GM12865 (cell line): ENCODE data around the gene NPPC.
A peak's percentile ranks its signal among the peaks of the same experiment; 100 is the strongest.

Experiments
- DNase-seq: peaks from one replicate; pipeline ENCODE4 v3.0.0; 2010; ENCODE audit warnings: low read depth
- H3K4me3 ChIP-seq: 2 replicates; pipeline ENCODE4 v1.5.1; 2011; ENCODE audit warnings: mild to moderate bottlenecking, low read depth, low read length, control low read depth
- TF ChIP-seq, protein P1 (sequence below): IDR thresholded peaks from 2 replicates; pipeline ENCODE4 v1.5.1; 2011; ENCODE audit warnings: low read length, control low read depth, low read depth, inconsistent platforms; ENCODE audit not compliant: insufficient read depth; ENCODE audit errors: missing control alignments

The NPPC gene, protein sequence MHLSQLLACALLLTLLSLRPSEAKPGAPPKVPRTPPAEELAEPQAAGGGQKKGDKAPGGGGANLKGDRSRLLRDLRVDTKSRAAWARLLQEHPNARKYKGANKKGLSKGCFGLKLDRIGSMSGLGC

DNA sequence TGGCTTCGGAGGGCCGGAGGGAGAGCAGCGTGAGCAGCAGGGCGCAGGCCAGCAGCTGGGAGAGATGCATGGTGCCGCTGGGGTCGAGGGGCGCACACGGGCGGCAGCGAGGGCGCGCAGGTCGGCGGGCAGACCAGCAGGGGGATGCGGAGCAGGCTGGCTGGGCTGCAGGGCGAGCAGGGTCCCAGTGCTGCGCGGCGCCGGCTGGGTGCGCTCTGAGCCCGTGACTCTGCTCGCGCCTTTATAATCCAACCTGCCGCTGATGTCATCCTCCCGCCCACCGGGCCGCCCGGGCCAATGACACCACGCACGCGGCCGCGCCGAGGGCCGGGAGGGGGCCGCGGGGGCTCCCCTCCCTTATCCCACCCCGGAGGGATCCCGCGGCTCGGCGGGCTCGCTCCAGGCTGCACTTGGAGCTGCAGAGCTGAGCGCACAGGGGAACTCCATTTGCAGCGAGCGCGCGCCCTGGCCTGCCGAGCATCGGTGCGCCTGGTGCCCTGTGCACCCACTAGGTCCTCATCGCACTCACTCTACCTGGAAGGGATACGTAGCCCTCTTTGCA lies at the start of gene NPPC:
NPPC (minus strand) TSS at position 217 of the 562 bp plus-strand sequence; CDS start at position 70, 147 bp downstream.
- H3K4me3 ChIP-seq: peak within 1 kb of the TSS; percentile 30
- peak; percentile 73 for DNase-seq
- TF ChIP-seq, protein P1, sequence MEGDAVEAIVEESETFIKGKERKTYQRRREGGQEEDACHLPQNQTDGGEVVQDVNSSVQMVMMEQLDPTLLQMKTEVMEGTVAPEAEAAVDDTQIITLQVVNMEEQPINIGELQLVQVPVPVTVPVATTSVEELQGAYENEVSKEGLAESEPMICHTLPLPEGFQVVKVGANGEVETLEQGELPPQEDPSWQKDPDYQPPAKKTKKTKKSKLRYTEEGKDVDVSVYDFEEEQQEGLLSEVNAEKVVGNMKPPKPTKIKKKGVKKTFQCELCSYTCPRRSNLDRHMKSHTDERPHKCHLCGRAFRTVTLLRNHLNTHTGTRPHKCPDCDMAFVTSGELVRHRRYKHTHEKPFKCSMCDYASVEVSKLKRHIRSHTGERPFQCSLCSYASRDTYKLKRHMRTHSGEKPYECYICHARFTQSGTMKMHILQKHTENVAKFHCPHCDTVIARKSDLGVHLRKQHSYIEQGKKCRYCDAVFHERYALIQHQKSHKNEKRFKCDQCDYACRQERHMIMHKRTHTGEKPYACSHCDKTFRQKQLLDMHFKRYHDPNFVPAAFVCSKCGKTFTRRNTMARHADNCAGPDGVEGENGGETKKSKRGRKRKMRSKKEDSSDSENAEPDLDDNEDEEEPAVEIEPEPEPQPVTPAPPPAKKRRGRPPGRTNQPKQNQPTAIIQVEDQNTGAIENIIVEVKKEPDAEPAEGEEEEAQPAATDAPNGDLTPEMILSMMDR: peak; percentile 41

DNA sequence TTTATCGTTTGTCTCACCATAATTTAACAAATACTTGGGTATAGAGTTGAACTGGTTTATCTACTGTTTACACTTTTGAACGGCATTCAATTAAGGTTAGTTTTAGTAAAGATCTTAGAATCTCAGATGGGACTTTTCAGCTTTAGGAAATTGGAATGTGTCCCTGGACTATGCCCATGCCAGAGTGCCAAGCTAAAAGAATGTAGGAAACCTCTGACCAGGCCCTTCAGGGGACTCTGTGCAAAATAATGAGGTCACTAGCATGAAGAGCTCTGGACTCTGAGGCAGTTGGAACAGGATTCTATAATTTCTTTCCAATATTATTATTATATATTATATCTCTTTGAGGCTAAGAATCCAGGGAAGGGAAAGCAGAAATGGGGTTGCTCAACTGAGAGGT lies 48.8 kb upstream of the NPPC start:
- no peak for DNase-seq
- TF ChIP-seq, protein P1: no peak
- H3K4me3 ChIP-seq: no peak overlapping the region

DNA sequence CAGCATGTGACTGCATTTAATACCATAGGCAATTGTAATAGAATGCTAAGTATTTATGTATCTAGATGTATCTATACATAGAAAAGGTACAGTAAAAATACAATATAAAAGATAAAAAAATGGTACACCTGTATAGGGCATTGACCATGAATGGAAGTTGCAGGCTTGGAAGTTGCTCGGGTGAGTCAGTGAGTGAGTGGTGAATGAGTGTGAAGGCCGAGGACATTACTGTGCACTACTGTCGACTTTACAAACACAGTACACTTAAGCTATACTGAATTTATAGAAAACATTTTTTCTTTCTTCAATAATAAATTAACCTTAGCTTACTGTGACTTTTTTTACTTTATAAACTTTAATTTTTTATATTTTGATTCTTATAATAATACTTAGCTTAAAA lies 44.3 kb upstream of the NPPC start:
- no peak for DNase-seq
- TF ChIP-seq, protein P1: no peak
- no peak overlapping the region for H3K4me3 ChIP-seq

DNA sequence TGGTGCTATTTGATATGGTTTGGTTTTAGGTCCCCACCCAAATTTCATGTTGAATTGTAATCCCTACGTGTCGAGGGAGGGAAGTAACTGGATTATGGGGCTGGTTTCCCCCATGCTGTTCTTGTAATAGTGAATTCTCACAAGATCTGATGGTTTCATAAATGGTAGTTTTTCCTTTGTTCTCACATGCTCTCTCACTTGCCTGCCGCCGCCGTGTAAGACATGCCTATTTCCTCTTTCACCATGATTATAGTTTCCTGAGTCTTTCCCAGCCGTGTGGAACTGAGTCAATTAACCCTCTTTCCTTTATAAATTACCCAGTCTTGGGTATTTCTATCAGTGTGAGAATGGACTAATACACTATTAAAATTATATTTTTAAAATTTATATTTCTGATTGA lies 42.6 kb upstream of the NPPC start:
- TF ChIP-seq, protein P1: no peak
- no peak overlapping the region for H3K4me3 ChIP-seq
- no peak for DNase-seq

DNA sequence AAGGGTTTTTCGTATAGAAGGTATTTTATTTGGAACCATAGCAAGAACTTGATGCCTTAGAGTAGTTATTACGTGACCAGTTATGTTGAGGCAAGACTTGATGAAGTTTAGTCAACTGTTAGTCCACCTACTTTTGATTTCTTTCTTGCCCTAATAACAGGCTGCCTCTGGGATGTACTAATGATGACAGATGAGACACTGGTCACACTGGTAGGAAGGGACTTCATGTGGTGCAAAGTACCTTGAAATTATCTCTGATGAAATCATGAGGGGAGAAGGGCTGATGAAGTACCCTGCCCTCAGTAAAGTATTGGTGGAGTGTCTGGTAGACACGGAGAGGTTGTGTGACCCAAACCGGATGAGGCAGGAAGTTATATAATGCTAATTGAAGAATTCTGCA lies 40.7 kb upstream of the NPPC start:
- no peak overlapping the region for H3K4me3 ChIP-seq
- TF ChIP-seq, protein P1: no peak
- DNase-seq: no peak

DNA sequence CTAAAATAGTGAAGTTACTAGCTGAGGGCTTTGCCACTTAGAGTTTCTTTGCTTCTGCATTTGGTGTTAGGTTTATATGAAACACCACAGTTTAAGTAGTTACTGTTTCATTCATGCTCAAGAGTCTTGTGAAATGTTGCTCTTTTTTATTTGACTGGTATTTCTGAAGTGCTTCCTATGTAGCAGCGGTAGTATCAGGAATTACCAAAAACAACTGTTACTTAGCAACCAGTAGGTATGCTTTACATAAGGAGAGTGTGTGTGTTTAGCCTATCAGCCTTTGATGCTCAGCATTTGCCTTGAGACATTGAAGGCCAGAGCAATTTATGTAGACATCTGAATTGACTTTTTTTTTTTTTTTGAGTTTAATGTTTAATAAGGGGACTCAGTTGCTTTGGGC lies 38.9 kb upstream of the NPPC start:
- TF ChIP-seq, protein P1: no peak
- no peak overlapping the region for H3K4me3 ChIP-seq
- DNase-seq: peak; percentile 7

DNA sequence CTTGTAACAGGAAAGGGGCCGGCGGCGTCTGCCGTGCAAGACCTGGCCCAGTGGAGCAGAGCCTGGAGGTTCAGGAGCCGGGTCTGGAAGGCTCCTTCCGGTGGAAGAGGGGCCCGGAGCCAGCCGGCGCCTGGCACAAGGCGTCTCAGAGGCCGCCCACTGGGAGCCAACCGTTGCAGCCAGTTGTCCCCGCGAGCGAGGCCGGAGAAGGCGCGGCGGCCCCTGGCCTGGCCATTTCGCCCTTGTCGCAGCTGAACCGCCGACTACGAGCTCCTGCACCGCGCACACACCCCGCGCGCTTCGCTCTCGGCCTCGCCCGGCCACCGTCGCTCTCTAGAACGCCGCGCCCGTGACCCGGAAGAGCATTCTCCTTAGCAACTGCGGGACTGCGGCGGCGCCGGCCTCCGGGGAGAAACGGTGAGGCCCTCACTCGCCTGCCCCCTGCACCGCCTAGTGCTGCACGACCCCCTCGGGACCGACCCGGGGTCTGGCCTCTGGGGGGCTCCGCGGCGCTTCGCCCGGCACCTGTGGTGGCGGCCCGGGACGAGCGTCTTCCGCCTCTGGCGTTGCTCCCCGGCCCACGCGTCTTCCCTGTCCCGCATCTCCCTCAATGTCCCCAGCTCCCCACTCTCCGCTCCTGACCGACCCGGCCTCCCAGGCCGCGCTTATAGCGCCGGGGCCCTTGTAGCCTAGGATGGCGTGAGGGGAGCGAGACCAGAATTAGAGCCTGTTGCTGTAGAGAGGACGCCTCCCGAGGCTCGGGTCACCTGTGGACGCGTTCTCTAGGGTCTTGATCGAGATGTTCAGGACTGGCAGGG lies 35.4 kb upstream of the NPPC start, which contains the start of gene DIS3L2:
DIS3L2 (plus strand) TSS at position 365 of the 818 bp plus-strand sequence. CDS start 53,215 bp downstream, outside the sequence.
- peak; percentile 90 for DNase-seq
- H3K4me3 ChIP-seq: peak within 1 kb of the TSS; percentile 92
- TF ChIP-seq, protein P1: no peak
